ENCODE data around the gene RPH3AL.

The RPH3AL gene

GRCh38 chr17:305090-305976, 47.3 kb downstream of the RPH3AL start:
- in situ Hi-C loops (cut with MboI; ENCODE audit: low sequenced_read_pairs): no loop called here
- no peaks in the 10 kb centered on the region for H3K9me3 ChIP-seq
- no peak for DNase-seq (ENCODE audit: low spot score in 2 of 2)
- H3K27me3 ChIP-seq (ENCODE audit: low read depth): no peaks in the 10 kb centered on the region
- H3K4me1 ChIP-seq: no peaks in the 10 kb centered on the region
- no peak overlapping the region for H3K4me3 ChIP-seq
- no peaks in the 10 kb centered on the region for H3K36me3 ChIP-seq (replicated peaks)

GRCh38 chr17:304461-304860, 48.1 kb downstream of the RPH3AL start:
- in situ Hi-C loops (cut with MboI; ENCODE audit: low sequenced_read_pairs): no loop called here
- no peak overlapping the region for H3K4me3 ChIP-seq
- DNase-seq (ENCODE audit: low spot score in 2 of 2): no peak
- H3K9me3 ChIP-seq: no peaks in the 10 kb centered on the region
- no peaks in the 10 kb centered on the region for H3K4me1 ChIP-seq
- no peaks in the 10 kb centered on the region for H3K36me3 ChIP-seq (replicated peaks)
- H3K27me3 ChIP-seq (ENCODE audit: low read depth): no peaks in the 10 kb centered on the region

- no peaks in the 10 kb centered on the region for H3K9me3 ChIP-seq
- in situ Hi-C loops (cut with MboI; ENCODE audit: low sequenced_read_pairs): no loop called here
- no peak for DNase-seq (ENCODE audit: low spot score in 2 of 2)
- H3K4me3 ChIP-seq: no peak overlapping the region
- H3K4me1 ChIP-seq: no peaks in the 10 kb centered on the region
- H3K27me3 ChIP-seq (ENCODE audit: low read depth): no peaks in the 10 kb centered on the region
- H3K36me3 ChIP-seq (replicated peaks): no peaks in the 10 kb centered on the region
These were observed 49.4 kb downstream of the RPH3AL start for GRCh38 chr17:303168-303567.

GRCh38 chr17:302300-302698, 50.3 kb downstream of the RPH3AL start:
- in situ Hi-C loops (cut with MboI; ENCODE audit: low sequenced_read_pairs): no loop called here
- Histone ChIP-seq H3K4me1 (no peaks in the 10 kb centered on the region), H3K36me3 (replicated peaks) (no peaks in the 10 kb centered on the region), H3K27me3 (ENCODE audit: low read depth) (no peaks in the 10 kb centered on the region), H3K9me3 (no peaks in the 10 kb centered on the region), H3K4me3 (no peak overlapping the region)
- no peak for DNase-seq (ENCODE audit: low spot score in 2 of 2)

GRCh38 chr17:301681-302299, 50.8 kb downstream of the RPH3AL start:
- Histone ChIP-seq H3K4me3 (no peak overlapping the region), H3K9me3 (no peaks in the 10 kb centered on the region), H3K4me1 (no peaks in the 10 kb centered on the region), H3K27me3 (ENCODE audit: low read depth) (no peaks in the 10 kb centered on the region), H3K36me3 (replicated peaks) (no peaks in the 10 kb centered on the region)
- in situ Hi-C loops (cut with MboI; ENCODE audit: low sequenced_read_pairs): no loop called here
- no peak for DNase-seq (ENCODE audit: low spot score in 2 of 2)

GRCh38 chr17:300881-301280, 51.7 kb downstream of the RPH3AL start:
- in situ Hi-C loops (cut with MboI; ENCODE audit: low sequenced_read_pairs): no loop called here
- H3K4me1 ChIP-seq: no peaks in the 10 kb centered on the region

GRCh38 chr17:299546-299945, 53.1 kb downstream of the RPH3AL start:
- DNase-seq (ENCODE audit: low spot score in 2 of 2): no peak
- H3K9me3 ChIP-seq: no peaks in the 10 kb centered on the region
- in situ Hi-C loops (cut with MboI; ENCODE audit: low sequenced_read_pairs): no loop called here
- no peak overlapping the region for H3K4me3 ChIP-seq
- H3K4me1 ChIP-seq: no peaks in the 10 kb centered on the region
- H3K36me3 ChIP-seq (replicated peaks): no peaks in the 10 kb centered on the region
- H3K27me3 ChIP-seq (ENCODE audit: low read depth): no peaks in the 10 kb centered on the region; the same call in 1 of the 2 replicates

More at GRCh38 chr17:300881-301280, 51.7 kb downstream of the RPH3AL start:
- Histone ChIP-seq H3K4me3 (no peak overlapping the region), H3K27me3 (ENCODE audit: low read depth) (no peaks in the 10 kb centered on the region; the same call in 1 of the 2 replicates), H3K9me3 (no peaks in the 10 kb centered on the region), H3K36me3 (replicated peaks) (no peaks in the 10 kb centered on the region)
- no peak for DNase-seq (ENCODE audit: low spot score in 2 of 2)

GRCh38 chr17:298791-299450, 53.7 kb downstream of the RPH3AL start:
- H3K27me3 ChIP-seq (ENCODE audit: low read depth): no peaks in the 10 kb centered on the region; the same call in 1 of the 2 replicates
- no peaks in the 10 kb centered on the region for H3K4me1 ChIP-seq

GRCh38 chr17:297758-298157, 54.8 kb downstream of the RPH3AL start:
- Histone ChIP-seq H3K27me3 (ENCODE audit: low read depth) (no peaks in the 10 kb centered on the region; the same call in 1 of the 2 replicates), H3K36me3 (replicated peaks) (no peaks in the 10 kb centered on the region), H3K4me1 (no peaks in the 10 kb centered on the region), H3K9me3 (no peaks in the 10 kb centered on the region), H3K4me3 (no peak overlapping the region)
- no peak for DNase-seq (ENCODE audit: low spot score in 2 of 2)
- in situ Hi-C loops (cut with MboI; ENCODE audit: low sequenced_read_pairs): no loop called here

More at GRCh38 chr17:298791-299450, 53.7 kb downstream of the RPH3AL start:
- H3K9me3 ChIP-seq: no peaks in the 10 kb centered on the region
- no peak for DNase-seq (ENCODE audit: low spot score in 2 of 2)
- no peak overlapping the region for H3K4me3 ChIP-seq
- in situ Hi-C loops (cut with MboI; ENCODE audit: low sequenced_read_pairs): no loop called here
- no peaks in the 10 kb centered on the region for H3K36me3 ChIP-seq (replicated peaks)

- DNase-seq (ENCODE audit: low spot score in 2 of 2): no peak
These were observed 55.5 kb downstream of the RPH3AL start for GRCh38 chr17:296906-297690.

GRCh38 chr17:296379-296778, 56.2 kb downstream of the RPH3AL start:
- DNase-seq (ENCODE audit: low spot score in 2 of 2): no peak
- Histone ChIP-seq H3K9me3 (no peaks in the 10 kb centered on the region), H3K36me3 (replicated peaks) (no peaks in the 10 kb centered on the region), H3K4me1 (no peaks in the 10 kb centered on the region), H3K27me3 (ENCODE audit: low read depth) (no peaks in the 10 kb centered on the region; the same call in 1 of the 2 replicates), H3K4me3 (no peak overlapping the region)
- in situ Hi-C loops (cut with MboI; ENCODE audit: low sequenced_read_pairs): no loop called here

More at GRCh38 chr17:296906-297690, 55.5 kb downstream of the RPH3AL start:
- Histone ChIP-seq H3K4me1 (no peaks in the 10 kb centered on the region), H3K4me3 (no peak overlapping the region), H3K36me3 (replicated peaks) (no peaks in the 10 kb centered on the region), H3K27me3 (ENCODE audit: low read depth) (no peaks in the 10 kb centered on the region; the same call in 1 of the 2 replicates), H3K9me3 (no peaks in the 10 kb centered on the region)
- in situ Hi-C loops (cut with MboI; ENCODE audit: low sequenced_read_pairs): no loop called here

GRCh38 chr17:292531-293382, 59.9 kb downstream of the RPH3AL start:
- in situ Hi-C loops (cut with MboI; ENCODE audit: low sequenced_read_pairs): no loop called here

More at GRCh38 chr17:292531-293382, 59.9 kb downstream of the RPH3AL start:
- H3K4me3 ChIP-seq: no peak overlapping the region
- H3K27me3 ChIP-seq (ENCODE audit: low read depth): no peaks in the 10 kb centered on the region; the same call in 1 of the 2 replicates
- H3K4me1 ChIP-seq: no peaks in the 10 kb centered on the region
- H3K9me3 ChIP-seq: no peaks in the 10 kb centered on the region
- DNase-seq (ENCODE audit: low spot score in 2 of 2): no peak
- no peaks in the 10 kb centered on the region for H3K36me3 ChIP-seq (replicated peaks)
